ENCODE measurements around the gene VAV2. TPM values are rescaled to one million over a fixed set of nuclear protein-coding genes. Genes with fewer than 3 reads are reported as not detected.

VAV2 gene
- total RNA-seq, 1 donor from 2014 or later, result 34.6 TPM

- Histone ChIP-seq H3K4me3 (no peak overlapping the region), H3K27me3 (no peaks in the 10 kb centered on the region), H3K36me3 (no peaks in the 10 kb centered on the region), H3K4me1 (no peaks in the 10 kb centered on the region), H3K27ac (no peak overlapping the region), H3K9me3 (no peaks in the 10 kb centered on the region)
- intact Hi-C loops (cut with DNase I), result no loop called here
- TF ChIP-seq, protein P1, sequence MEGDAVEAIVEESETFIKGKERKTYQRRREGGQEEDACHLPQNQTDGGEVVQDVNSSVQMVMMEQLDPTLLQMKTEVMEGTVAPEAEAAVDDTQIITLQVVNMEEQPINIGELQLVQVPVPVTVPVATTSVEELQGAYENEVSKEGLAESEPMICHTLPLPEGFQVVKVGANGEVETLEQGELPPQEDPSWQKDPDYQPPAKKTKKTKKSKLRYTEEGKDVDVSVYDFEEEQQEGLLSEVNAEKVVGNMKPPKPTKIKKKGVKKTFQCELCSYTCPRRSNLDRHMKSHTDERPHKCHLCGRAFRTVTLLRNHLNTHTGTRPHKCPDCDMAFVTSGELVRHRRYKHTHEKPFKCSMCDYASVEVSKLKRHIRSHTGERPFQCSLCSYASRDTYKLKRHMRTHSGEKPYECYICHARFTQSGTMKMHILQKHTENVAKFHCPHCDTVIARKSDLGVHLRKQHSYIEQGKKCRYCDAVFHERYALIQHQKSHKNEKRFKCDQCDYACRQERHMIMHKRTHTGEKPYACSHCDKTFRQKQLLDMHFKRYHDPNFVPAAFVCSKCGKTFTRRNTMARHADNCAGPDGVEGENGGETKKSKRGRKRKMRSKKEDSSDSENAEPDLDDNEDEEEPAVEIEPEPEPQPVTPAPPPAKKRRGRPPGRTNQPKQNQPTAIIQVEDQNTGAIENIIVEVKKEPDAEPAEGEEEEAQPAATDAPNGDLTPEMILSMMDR (IDR thresholded peaks at IDR 0.05), result no peak
- no peak for ATAC-seq
- DNase-seq, result no peak
Measured at GRCh38 chr9:133894377-133895321, 97.5 kb downstream of the VAV2 start.

DNA sequence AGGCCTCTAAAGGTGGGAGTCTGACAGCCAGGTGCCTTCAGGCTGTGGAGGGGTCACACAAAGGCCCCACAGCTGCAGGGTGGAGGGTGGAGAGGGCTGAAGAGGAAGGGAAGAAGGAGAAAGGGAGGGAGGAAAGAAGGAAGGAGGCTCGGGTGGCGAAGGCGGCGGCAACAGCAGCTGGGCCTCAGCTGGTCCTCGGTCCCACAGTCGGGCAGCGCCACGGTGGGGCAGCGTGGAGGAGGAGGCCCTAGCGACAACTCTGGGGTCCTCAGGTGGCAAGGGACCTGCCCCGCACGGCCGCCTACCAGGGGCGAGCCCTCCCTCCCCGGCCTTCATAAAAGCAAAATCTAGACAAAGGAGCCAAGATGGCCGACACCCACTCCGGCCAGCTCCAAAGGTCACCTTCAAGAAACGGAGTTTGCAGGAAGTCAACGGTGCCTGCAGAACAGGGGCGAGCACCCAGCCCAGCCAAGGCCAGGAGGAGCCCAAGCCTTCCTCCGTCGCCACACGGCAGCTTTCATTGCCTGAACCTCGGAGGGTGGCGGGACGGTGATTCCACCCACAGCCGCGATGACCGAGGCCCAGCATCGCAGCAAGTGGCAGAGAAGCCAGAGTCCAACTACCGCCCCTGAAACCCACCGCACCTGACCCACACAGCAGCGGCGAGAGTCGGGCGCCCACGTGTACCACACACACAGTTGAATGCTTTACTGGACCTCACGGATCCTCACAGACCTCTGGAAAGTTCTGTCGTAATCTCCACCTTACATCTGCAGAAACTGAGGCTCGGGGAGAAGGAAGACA, 98.7 kb downstream of the VAV2 start:
- H3K36me3 ChIP-seq, result no peaks in the 10 kb centered on the region
- H3K4me3 ChIP-seq, result no peak overlapping the region
- H3K27me3 ChIP-seq, result no peaks in the 10 kb centered on the region
- H3K9me3 ChIP-seq, result no peaks in the 10 kb centered on the region
- TF ChIP-seq, protein P1 (IDR thresholded peaks at IDR 0.05), result no peak
- no peak overlapping the region for H3K27ac ChIP-seq
- no peaks in the 10 kb centered on the region for H3K4me1 ChIP-seq
- intact Hi-C loops (cut with DNase I), result no loop called here
- DNase-seq (no peak), ATAC-seq (no peak)

- Histone ChIP-seq H3K27ac (no peak overlapping the region), H3K4me1 (no peaks in the 10 kb centered on the region), H3K27me3 (no peaks in the 10 kb centered on the region), H3K4me3 (no peak overlapping the region), H3K36me3 (no peaks in the 10 kb centered on the region), H3K9me3 (no peaks in the 10 kb centered on the region)
- no peak for DNase-seq
- intact Hi-C loops (cut with DNase I), result no loop called here
- TF ChIP-seq, protein P1 (IDR thresholded peaks at IDR 0.05), result no peak
- no peak for ATAC-seq
Measured at GRCh38 chr9:133892193-133892920, 99.8 kb downstream of the VAV2 start.

DNA sequence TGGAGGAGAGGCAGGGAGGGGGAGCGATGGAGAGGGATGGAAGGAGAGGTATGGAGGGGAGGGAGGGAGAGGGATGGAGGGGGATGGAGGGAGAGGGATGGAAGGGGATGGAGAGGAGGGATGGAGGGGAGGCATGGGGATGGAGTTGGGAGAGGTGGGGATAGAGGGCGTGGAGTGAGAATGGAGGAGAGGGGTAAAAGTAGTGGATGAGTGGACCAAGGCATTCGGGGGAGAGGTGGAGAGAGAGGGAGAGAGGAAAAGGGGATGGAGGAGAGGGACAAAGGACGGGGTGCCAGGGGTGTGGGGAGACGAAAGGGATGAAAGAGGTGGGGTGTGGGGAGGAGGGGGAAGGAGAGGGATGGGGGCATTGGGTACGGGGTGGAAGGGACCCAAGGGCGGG, 100.4 kb downstream of the VAV2 start:
- no peak overlapping the region for H3K27ac ChIP-seq
- no peak overlapping the region for H3K4me3 ChIP-seq
- ATAC-seq (no peak), DNase-seq (no peak)
- no peaks in the 10 kb centered on the region for H3K4me1 ChIP-seq
- H3K27me3 ChIP-seq, result no peaks in the 10 kb centered on the region
- intact Hi-C loops (cut with DNase I), result no loop called here
- no peaks in the 10 kb centered on the region for H3K36me3 ChIP-seq
- TF ChIP-seq, protein P1 (IDR thresholded peaks at IDR 0.05), result no peak
- H3K9me3 ChIP-seq, result no peaks in the 10 kb centered on the region

DNA sequence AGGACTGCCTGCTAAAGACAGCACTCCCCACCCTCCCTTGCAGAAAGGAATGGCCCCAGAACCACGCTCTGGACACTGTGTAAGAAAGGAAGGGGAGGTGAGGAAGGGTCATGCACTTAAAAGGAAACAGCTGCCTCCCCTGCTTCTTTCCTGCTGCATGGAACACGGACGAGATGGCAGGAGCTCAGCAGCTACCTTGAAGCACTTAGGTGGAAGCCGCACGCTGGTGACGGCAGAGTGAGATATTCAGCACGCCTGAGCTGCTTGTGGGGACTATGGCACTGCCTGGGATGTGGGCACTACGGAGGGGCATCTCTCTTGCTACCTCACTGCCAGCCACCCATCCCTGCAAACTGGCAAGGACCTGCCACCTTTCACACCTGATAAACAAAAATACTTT, 101.5 kb downstream of the VAV2 start:
- Histone ChIP-seq H3K9me3 (no peaks in the 10 kb centered on the region), H3K4me3 (no peak overlapping the region), H3K36me3 (no peaks in the 10 kb centered on the region), H3K27me3 (no peaks in the 10 kb centered on the region), H3K27ac (no peak overlapping the region), H3K4me1 (no peaks in the 10 kb centered on the region)
- TF ChIP-seq, protein P1 (IDR thresholded peaks at IDR 0.05), result no peak
- no peak for DNase-seq
- no peak for ATAC-seq
- intact Hi-C loops (cut with DNase I), result no loop called here
